Limb (tissue), 2 donors: Measurements from ENCODE around the gene CDCA3.
"Not testable (repeated sequence)": the region's sequence is repeated elsewhere in the genome, so short reads cannot be mapped to it uniquely, and the experiment has no call there.

Experiments
- DNase-seq, 2 donors: peaks; one replicate each; pipeline ENCODE4 v3.0.0-alpha.2; 2016; ENCODE audit errors: extremely low spot score in 2 of 2

CDCA3 gene

GRCh38 chr12:6872073-6873048, 21.3 kb upstream of the CDCA3 start:
- peak; percentile 84 to 93 for DNase-seq

GRCh38 chr12:6871052-6871957, 20.2 kb upstream of the CDCA3 start:
- no peak for DNase-seq

- DNase-seq = not testable (repeated sequence)
Observed at GRCh38 chr12:6870304-6870703, 19.2 kb upstream of the CDCA3 start.

- DNase-seq = peak; percentile 71 to 88
Observed at GRCh38 chr12:6869049-6870021, 18.2 kb upstream of the CDCA3 start.

- DNase-seq = peak in 1 of 2 donors; percentile 5
Observed at GRCh38 chr12:6868211-6869048, 17.3 kb upstream of the CDCA3 start.

- DNase-seq = peak; percentile 89 to 91
Observed at GRCh38 chr12:6867413-6868210, 16.5 kb upstream of the CDCA3 start, which contains the start of gene TPI1. Gene TPI1 (plus strand): TSS chr12:6867531. CDS start chr12:6867567, 36 bp downstream.

- DNase-seq = no peak
Observed at GRCh38 chr12:6866920-6867412, 15.9 kb upstream of the CDCA3 start.

- DNase-seq = no peak
Observed at GRCh38 chr12:6866163-6866919, 15.3 kb upstream of the CDCA3 start.

- DNase-seq = not testable (repeated sequence)
Observed at GRCh38 chr12:6865307-6865706, 14.2 kb upstream of the CDCA3 start.

- DNase-seq = no peak
Observed at GRCh38 chr12:6863586-6864321, 12.7 kb upstream of the CDCA3 start.

GRCh38 chr12:6863033-6863432, 11.9 kb upstream of the CDCA3 start:
- no peak for DNase-seq

- no peak for DNase-seq
Observed at GRCh38 chr12:6861391-6861790, 10.3 kb upstream of the CDCA3 start.

- no peak for DNase-seq
Observed at GRCh38 chr12:6860942-6861341, 9.9 kb upstream of the CDCA3 start.

GRCh38 chr12:6860116-6860515, 9.0 kb upstream of the CDCA3 start:
- DNase-seq = no peak

- DNase-seq = no peak
Observed at GRCh38 chr12:6858799-6859198, 7.7 kb upstream of the CDCA3 start.

GRCh38 chr12:6855322-6855721, 4.2 kb upstream of the CDCA3 start:
- no peak for DNase-seq

- DNase-seq = no peak
Observed at GRCh38 chr12:6854036-6854435, 3.0 kb upstream of the CDCA3 start.
